ENCODE measurements around the gene SERPINI1. TPM values are rescaled to one million over a fixed set of nuclear protein-coding genes. Genes with fewer than 3 reads are reported as not detected.

Gene SERPINI1
- total RNA-seq, 1 donor from 2014 or later: 1.5 TPM

- no peak for DNase-seq (ENCODE audit: extremely low read depth, low read depth, low spot score)
Observed at GRCh38 chr3:167843886-167844285, 108.4 kb downstream of the SERPINI1 start.

DNA sequence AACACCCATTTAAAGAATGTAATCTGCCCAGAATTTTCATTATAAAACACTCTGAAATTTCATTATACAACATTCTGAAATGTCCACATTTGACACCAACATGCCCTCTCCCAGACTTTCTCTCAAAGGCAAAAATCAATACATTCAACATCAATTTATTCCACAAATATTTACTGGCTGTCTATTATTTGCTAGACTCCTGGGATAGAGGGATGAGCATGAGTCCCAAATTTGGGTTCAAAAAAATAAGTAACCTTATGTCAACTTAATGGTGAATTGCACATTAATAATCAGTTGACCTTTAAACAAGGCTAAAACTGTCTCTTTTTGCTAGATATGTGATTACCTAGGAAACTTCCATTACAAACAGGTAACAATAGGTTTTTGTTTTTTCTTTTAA is 109.0 kb downstream of the SERPINI1 start:
- DNase-seq (ENCODE audit: extremely low read depth, low read depth, low spot score): no peak

- DNase-seq (ENCODE audit: extremely low read depth, low read depth, low spot score): no peak
Observed at GRCh38 chr3:167851171-167851570, 115.7 kb downstream of the SERPINI1 start.

DNA sequence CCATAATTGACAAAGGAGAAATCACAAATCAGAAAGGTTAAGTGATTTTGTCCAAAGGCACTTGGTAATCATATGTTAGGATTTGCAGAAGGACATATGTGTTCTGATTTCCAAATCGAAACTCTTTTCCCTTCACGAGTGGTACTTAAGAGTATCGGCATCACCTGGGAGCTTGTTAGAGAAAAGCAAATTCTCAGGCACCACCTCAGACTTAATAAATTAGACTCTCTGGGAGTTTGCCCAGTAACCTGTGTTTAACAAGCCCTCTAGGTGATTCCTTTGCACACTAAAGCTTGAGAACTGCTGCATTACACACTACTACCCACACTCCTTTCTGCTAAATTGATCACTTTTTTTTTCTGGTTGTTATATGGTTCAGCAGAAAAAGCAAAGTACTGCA is 116.2 kb downstream of the SERPINI1 start:
- DNase-seq (ENCODE audit: extremely low read depth, low read depth, low spot score): no peak

- DNase-seq (ENCODE audit: extremely low read depth, low read depth, low spot score): no peak
Observed at GRCh38 chr3:167852216-167852615, 116.7 kb downstream of the SERPINI1 start.

GRCh38 chr3:167854063-167854462 is 118.5 kb downstream of the SERPINI1 start:
- DNase-seq (ENCODE audit: extremely low read depth, low read depth, low spot score): no peak

GRCh38 chr3:167854846-167855245 is 119.3 kb downstream of the SERPINI1 start:
- no peak for DNase-seq (ENCODE audit: extremely low read depth, low read depth, low spot score)

DNA sequence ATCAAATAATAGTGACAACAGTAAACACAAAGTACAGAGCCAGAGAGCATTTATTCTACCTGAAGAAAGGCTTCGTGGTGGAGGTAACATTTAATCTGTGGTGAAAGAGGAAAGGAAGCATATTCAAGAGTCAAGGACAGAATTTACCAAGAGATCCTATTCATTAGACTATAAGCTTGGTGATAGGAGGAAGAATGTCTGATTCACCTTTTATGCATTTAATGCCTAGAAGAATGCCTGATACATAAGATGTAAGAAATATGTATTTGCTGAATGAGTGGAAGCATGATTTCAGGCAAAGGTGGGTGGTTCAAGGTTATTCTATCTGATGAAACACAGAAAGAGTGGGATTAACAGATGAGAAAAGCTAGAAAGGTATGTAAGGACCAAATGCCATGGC is 119.8 kb downstream of the SERPINI1 start:
- DNase-seq (ENCODE audit: extremely low read depth, low read depth, low spot score): no peak

GRCh38 chr3:167858865-167859264 is 123.3 kb downstream of the SERPINI1 start:
- DNase-seq (ENCODE audit: extremely low read depth, low read depth, low spot score): no peak

DNA sequence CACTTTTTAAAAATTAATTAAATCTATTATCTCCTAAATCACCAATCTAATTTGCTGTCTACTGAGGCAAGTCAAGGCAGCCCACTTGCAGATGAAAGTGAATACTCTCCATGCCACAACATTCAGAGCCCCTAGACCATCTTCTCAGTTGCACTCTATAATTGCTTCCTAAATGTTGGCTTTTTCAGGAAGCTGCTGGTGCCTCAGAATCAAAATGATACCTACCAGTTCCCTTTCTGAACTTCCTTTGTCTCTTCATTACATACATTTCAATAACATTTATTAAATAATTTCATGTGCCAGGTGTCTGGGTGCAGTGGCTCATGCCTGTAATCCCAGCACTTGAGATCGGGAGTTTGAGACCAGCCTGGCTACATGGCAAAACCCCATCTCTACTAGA is 124.1 kb downstream of the SERPINI1 start:
- DNase-seq (ENCODE audit: extremely low read depth, low read depth, low spot score): no peak

- DNase-seq (ENCODE audit: extremely low read depth, low read depth, low spot score): no peak
Observed at GRCh38 chr3:167861649-167862048, 126.1 kb downstream of the SERPINI1 start.

DNA sequence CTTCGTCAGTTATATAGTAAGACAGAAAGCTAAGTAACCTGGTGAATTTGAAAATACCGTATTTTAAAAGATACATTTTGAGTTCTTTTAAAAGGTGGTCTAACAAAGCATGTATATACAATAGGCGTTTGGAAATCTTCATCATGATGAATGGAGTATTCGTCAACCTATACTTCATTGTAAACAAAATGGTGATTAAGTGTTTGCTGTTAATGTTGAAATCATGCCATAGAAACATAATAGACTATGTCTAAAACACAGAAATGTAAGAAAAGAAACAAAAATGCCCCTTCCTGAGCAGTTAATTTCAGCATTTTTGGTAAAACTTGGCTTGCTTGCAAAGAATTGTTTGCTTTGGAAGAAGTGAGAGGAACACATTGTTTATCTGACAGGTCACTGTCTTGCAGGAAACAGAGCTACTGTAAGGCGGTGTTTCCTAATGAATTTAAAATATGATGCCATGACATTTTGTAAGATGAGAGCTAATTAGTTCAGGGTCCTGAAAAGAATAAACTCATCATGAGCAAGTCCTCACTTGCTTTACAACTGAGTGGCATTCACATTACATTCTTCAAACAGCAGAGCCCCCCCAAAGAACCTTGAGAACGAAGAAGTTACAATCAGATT is 126.7 kb downstream of the SERPINI1 start:
- DNase-seq (ENCODE audit: extremely low read depth, low read depth, low spot score): no peak

DNA sequence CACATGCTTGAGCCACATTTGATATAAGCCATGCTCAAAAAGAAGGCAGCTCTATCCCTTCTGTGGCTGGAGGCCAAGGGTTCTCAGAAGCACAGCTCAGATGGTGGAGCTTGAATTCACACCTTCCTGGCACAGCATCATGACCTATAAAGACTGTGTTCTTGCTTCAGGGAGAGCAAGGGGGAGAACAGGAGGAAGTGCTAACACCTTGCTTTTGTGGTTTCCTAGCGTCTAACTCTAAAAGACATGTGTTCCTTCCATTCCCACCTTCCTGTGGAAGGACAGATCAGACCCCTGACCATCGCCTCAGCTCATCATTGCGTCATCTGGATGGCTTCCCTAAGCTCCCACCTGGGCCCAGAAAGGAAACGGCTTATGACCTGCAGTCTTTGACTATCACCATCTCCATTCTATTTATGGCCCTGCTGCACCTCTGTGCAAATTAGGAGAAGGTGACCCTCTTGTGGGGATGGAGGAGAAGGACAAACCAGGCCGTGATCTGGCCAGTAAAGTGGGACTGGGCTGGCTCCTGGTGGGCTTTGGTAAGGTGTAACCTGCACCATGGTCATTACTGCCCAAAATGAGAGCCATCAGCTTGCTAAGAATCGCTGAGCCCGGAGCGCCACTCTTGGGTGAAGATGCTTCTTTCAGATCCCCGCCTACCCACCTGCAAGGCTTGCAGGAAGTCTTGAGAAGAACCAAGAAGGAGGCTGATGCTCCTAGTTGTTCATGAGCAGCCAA is 128.5 kb downstream of the SERPINI1 start:
- DNase-seq (ENCODE audit: extremely low read depth, low read depth, low spot score): no peak

DNA sequence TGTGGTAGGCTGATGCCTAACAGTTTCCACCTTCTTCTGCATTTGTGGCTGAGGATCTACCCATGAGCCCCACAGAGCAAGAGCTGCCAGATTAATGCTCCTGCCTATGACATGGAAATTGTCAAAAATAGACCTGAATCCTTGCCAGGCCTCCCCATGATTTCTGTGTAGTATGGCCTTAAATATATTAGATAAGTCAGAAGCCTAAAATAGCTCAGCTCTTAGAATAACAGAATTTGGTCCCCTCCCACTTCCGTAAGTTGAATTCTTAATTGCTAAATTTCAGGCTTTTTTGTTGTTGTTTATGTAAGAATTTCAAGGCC is 129.0 kb downstream of the SERPINI1 start:
- DNase-seq (ENCODE audit: extremely low read depth, low read depth, low spot score): no peak

DNA sequence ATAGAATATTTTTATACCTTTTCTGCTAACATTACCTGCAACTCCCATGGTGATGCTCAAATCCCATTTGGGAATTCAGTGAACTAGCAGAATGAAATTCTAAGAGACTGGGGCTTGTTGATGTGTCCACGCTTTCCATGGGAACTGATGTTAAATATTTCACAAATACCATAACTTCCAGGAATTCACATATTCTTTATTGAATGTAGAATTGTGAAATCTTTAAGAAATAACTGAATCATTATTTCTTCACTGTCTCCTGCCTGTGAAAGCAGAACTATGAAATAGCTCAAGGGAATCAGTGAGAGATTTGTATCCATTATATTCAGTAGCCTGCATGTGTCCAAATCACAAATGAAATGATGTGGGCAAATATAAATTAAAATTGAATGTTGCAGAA is 130.8 kb downstream of the SERPINI1 start:
- DNase-seq (ENCODE audit: extremely low read depth, low read depth, low spot score): no peak

DNA sequence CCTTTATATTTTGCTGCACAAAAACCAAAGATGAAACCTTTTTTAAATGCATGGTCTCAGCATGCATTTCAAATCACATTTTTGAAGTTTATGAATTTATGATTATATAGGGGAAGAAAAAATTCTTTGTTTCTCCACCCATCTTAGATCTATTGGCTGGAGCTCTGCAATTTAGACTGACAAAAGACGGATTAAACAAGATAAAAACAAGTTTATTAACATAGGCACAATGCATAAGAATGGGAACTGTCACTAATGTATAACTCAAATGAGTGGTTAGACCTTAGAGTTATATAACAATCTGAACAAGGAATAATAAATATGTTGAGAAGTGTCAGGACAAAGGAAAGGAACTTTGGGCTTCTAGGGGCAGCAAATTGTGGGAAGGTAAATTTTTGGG is 132.5 kb downstream of the SERPINI1 start:
- no peak for DNase-seq (ENCODE audit: extremely low read depth, low read depth, low spot score)

DNA sequence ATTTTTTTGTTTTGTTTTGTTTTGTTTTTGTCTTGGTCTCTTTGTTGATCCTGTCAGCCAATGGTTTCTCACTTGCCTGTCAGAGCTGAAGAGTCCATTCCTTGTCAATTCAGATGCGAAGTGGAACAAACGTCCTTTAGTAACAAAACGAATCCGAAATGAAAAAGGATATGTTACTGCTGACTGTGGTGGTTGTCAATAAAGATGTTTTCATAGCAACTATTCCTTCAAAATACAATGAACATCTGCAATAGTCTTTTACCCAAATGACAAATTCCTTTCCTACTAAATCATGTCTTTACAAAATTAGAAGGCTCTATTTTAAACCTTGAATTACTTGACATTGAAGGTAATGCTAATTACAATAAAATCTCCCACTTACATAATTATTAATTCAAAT is 134.7 kb downstream of the SERPINI1 start:
- DNase-seq (ENCODE audit: extremely low read depth, low read depth, low spot score): no peak

GRCh38 chr3:167870759-167871158 is 135.2 kb downstream of the SERPINI1 start:
- DNase-seq (ENCODE audit: extremely low read depth, low read depth, low spot score): no peak

GRCh38 chr3:167872032-167872431 is 136.5 kb downstream of the SERPINI1 start:
- no peak for DNase-seq (ENCODE audit: extremely low read depth, low read depth, low spot score)

GRCh38 chr3:167872941-167873340 is 137.4 kb downstream of the SERPINI1 start:
- no peak for DNase-seq (ENCODE audit: extremely low read depth, low read depth, low spot score)

DNA sequence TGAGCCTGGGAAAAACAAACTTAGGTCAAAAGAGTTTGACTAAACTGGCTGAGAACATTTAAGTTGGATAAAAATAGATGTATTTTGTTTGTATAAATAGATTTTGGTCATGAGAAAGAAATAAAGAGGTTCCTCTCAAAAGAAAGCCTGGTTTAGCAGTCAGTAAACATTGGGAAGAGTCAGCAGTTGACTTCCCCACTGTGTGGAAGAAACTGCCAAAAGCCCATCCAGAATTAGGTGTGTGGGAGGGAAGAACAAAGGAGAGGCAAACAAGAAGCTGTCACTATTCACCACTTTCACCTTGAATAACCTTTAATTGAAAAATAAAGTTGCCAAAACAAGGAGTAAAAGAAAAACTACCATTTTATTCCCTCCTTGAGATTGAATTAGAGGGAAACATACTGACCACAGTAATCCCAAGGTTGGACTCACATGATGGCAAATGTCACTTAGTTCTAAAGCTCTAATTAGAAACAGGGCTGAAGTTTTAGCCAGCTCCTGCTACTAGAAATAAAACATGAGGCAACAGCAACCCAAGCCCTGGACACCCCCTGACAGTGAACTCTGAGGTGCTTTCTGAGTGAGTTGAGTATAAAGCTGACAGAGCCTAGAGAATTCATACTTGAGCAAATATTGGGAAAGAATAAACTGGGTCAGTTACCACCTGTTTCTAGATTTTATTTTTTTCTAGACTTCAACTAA is 139.3 kb downstream of the SERPINI1 start:
- no peak for DNase-seq (ENCODE audit: extremely low read depth, low read depth, low spot score)
